Ishikawa (cell line): Measurements from ENCODE around the gene ARL3.

Experiments used
- CEBPB ChIP-seq: IDR thresholded peaks from 2 replicates; pipeline ENCODE4 v1.6.1; 2012
- CREB1 ChIP-seq: IDR thresholded peaks from 2 replicates; pipeline ENCODE4 v1.6.1; 2012; ENCODE audit warnings: low read depth
- EGR1 ChIP-seq: IDR thresholded peaks from 2 replicates; pipeline ENCODE4 v1.6.1; 2012
- EP300 ChIP-seq: IDR thresholded peaks from 2 replicates; pipeline ENCODE4 v1.6.1; 2012; ENCODE audit warnings: borderline replicate concordance
- FOXM1 ChIP-seq: IDR thresholded peaks from 2 replicates; pipeline ENCODE4 v1.6.1; 2012; ENCODE audit warnings: low read depth, borderline replicate concordance
- MAX ChIP-seq: IDR thresholded peaks from 2 replicates; pipeline ENCODE4 v1.6.1; 2012
- NFIC ChIP-seq: IDR thresholded peaks from 2 replicates; pipeline ENCODE4 v1.6.1; 2012
- RAD21 ChIP-seq: IDR thresholded peaks from 2 replicates; pipeline ENCODE4 v1.6.1; 2012; ENCODE audit warnings: low read depth
- REST ChIP-seq: IDR thresholded peaks from 2 replicates; pipeline ENCODE4 v1.6.1; 2012; ENCODE audit warnings: low read depth, mild to moderate bottlenecking
- TAF1 ChIP-seq: IDR thresholded peaks from 2 replicates; pipeline ENCODE4 v1.6.1; 2012; ENCODE audit warnings: low read depth, mild to moderate bottlenecking
- TCF12 ChIP-seq: IDR thresholded peaks from 2 replicates; pipeline ENCODE4 v1.6.1; 2012; ENCODE audit warnings: low read depth
- TEAD4 ChIP-seq: IDR thresholded peaks from 2 replicates; pipeline ENCODE4 v1.6.1; 2012
- USF1 ChIP-seq: IDR thresholded peaks from 2 replicates; pipeline ENCODE4 v1.6.1; 2012
- YY1 ChIP-seq: IDR thresholded peaks from 2 replicates; pipeline ENCODE4 v1.6.1; 2012; ENCODE audit warnings: low read depth
- ZBTB7A ChIP-seq: IDR thresholded peaks from 2 replicates; pipeline ENCODE4 v1.6.1; 2012; ENCODE audit warnings: low read depth

ARL3 gene

GRCh38 chr10:102654566-102654965 lies 59.6 kb downstream of the ARL3 start:
- TF ChIP-seq YY1 (no peak), EP300 (no peak), CREB1 (no peak), NFIC (no peak), USF1 (no peak), TCF12 (no peak), REST (no peak), TEAD4 (no peak), CEBPB (no peak), ZBTB7A (no peak), RAD21 (no peak), TAF1 (no peak), FOXM1 (no peak)

- TF ChIP-seq NFIC (no peak), RAD21 (no peak), EGR1 (no peak), TEAD4 (no peak), CREB1 (no peak), MAX (no peak), USF1 (no peak)
Observed at GRCh38 chr10:102653060-102653459, 61.1 kb downstream of the ARL3 start.

- no peak for TF ChIP-seq TAF1
- TF ChIP-seq NFIC = no peak
- TF ChIP-seq REST = no peak
- no peak for TF ChIP-seq TEAD4
- no peak for TF ChIP-seq CREB1
- no peak for TF ChIP-seq TCF12
- TF ChIP-seq EGR1 = no peak
- no peak for TF ChIP-seq ZBTB7A
- TF ChIP-seq CEBPB = no peak
- no peak for TF ChIP-seq FOXM1
- no peak for TF ChIP-seq USF1
- TF ChIP-seq RAD21 = no peak
- no peak for TF ChIP-seq YY1
- TF ChIP-seq MAX = no peak
- TF ChIP-seq EP300 = no peak
Observed at GRCh38 chr10:102652170-102652916, 61.9 kb downstream of the ARL3 start.

- TF ChIP-seq EP300 = no peak; the same call in 1 of the 2 replicates
- TF ChIP-seq TAF1 = no peak
- TF ChIP-seq ZBTB7A = no peak
- TF ChIP-seq NFIC = peak; percentile 44; the same call in 1 of the 2 replicates
- TF ChIP-seq TCF12 = peak; percentile 50; the same call in 1 of the 2 replicates
- peak; percentile 76 for TF ChIP-seq MAX
- no peak for TF ChIP-seq CREB1
- TF ChIP-seq REST = no peak
- no peak for TF ChIP-seq YY1
- no peak for TF ChIP-seq RAD21
- TF ChIP-seq USF1 = 0 out of 2 replicates have a peak, but pooled peaks have one; percentile 19
- TF ChIP-seq CEBPB = no peak
- TF ChIP-seq EGR1 = no peak
- TF ChIP-seq FOXM1 = no peak
- peak; percentile 43 for TF ChIP-seq TEAD4
Observed at GRCh38 chr10:102651455-102652169, 62.6 kb downstream of the ARL3 start.
